ENCODE measurements around the gene NETO1. TPM values are rescaled to one million over a fixed set of nuclear protein-coding genes. Genes with fewer than 3 reads are reported as not detected.

The NETO1 gene
- total RNA-seq, 2 experiments from 2014 or later, result not detected

DNA sequence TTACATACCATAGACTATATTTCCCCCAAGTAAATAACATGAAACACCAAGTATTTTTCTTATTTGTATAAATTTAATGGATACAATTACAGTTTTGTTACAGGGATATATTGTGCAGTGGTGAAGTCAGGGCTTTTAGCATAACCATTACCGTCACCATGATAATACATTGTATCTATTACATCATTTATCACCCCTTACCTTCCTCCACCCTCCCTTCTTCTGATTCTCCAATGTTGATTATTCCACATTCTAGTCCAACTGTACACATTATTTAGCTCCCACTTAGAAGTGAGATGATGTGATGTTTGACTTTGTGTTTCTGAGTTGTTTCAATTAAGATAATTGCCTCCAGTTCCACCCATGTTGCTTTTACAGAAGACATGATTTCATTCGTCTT lies 35.2 kb upstream of the NETO1 start:
- no peak overlapping the region for H3K4me3 ChIP-seq (ENCODE audit: low read depth, low read length, poor library complexity, severe bottlenecking)
- TF ChIP-seq, protein P1, sequence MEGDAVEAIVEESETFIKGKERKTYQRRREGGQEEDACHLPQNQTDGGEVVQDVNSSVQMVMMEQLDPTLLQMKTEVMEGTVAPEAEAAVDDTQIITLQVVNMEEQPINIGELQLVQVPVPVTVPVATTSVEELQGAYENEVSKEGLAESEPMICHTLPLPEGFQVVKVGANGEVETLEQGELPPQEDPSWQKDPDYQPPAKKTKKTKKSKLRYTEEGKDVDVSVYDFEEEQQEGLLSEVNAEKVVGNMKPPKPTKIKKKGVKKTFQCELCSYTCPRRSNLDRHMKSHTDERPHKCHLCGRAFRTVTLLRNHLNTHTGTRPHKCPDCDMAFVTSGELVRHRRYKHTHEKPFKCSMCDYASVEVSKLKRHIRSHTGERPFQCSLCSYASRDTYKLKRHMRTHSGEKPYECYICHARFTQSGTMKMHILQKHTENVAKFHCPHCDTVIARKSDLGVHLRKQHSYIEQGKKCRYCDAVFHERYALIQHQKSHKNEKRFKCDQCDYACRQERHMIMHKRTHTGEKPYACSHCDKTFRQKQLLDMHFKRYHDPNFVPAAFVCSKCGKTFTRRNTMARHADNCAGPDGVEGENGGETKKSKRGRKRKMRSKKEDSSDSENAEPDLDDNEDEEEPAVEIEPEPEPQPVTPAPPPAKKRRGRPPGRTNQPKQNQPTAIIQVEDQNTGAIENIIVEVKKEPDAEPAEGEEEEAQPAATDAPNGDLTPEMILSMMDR (conservative IDR thresholded peaks at IDR 0.05; ENCODE audit: low read length), result no peak
- TF ChIP-seq EZH2phosphoT487 (IDR thresholded peaks at IDR 0.05; ENCODE audit: borderline replicate concordance, low read depth, low read length), result no peak
- no TSS peak for BruUV-seq (replicated peaks)
- no peaks in the 10 kb centered on the region for H3K9me3 ChIP-seq (ENCODE audit: low read length)
- ChIA-PET POLR2A (no interaction called here), CTCF (ENCODE audit: unreplicated experiment) (no interaction called here)
- no peaks in the 10 kb centered on the region for H3K79me2 ChIP-seq (ENCODE audit: insufficient read depth, low read depth, low read length)
- H3K4me1 ChIP-seq (ENCODE audit: insufficient read depth, low read length, poor library complexity, severe bottlenecking), result no peaks in the 10 kb centered on the region
- H4K20me1 ChIP-seq (ENCODE audit: insufficient read depth, low read length), result no peaks in the 10 kb centered on the region
- H2AFZ ChIP-seq (ENCODE audit: low read length), result no peak overlapping the region
- H3K27ac ChIP-seq (ENCODE audit: low read depth, low read length, poor library complexity, severe bottlenecking), result no peak overlapping the region
- H3K9me2 ChIP-seq (ENCODE audit: insufficient read depth, low read length), result no peaks in the 10 kb centered on the region
- intact Hi-C loops (cut with micrococcal nuclease; ENCODE audit: unreplicated experiment), result no loop called here
- DNase-seq (ENCODE audit: low spot score), result no peak
- H3K36me3 ChIP-seq (ENCODE audit: insufficient read depth, low read length), result no peaks in the 10 kb centered on the region
- H3K4me2 ChIP-seq (ENCODE audit: low read length), result no peak overlapping the region

DNA sequence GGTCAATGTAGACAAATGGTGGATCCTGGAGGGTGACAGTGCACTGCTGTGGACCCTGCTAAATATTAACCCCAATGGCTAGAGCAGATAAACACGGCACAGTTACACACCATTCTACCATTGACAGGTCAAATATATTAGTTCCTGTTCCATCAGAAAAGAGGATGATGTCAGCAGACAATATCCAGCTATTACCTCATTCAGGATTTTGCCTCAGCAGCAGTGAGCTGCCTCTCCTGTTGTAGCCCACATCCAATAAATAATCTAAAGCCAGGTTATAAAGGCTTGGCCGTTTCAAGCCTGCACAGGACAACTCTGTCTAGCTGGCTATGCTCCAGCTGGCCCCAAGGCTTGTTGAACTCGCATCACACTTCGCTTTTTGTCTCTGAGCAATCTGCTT lies 31.6 kb upstream of the NETO1 start:
- ChIA-PET CTCF (ENCODE audit: unreplicated experiment) (no interaction called here), POLR2A (no interaction called here)
- H3K9me2 ChIP-seq (ENCODE audit: insufficient read depth, low read length), result no peaks in the 10 kb centered on the region
- no peak for DNase-seq (ENCODE audit: low spot score)
- H3K4me2 ChIP-seq (ENCODE audit: low read length), result no peak overlapping the region
- no peaks in the 10 kb centered on the region for H3K36me3 ChIP-seq (ENCODE audit: insufficient read depth, low read length)
- no peak overlapping the region for H2AFZ ChIP-seq (ENCODE audit: low read length)
- no peaks in the 10 kb centered on the region for H3K79me2 ChIP-seq (ENCODE audit: insufficient read depth, low read depth, low read length)
- H3K27ac ChIP-seq (ENCODE audit: low read depth, low read length, poor library complexity, severe bottlenecking), result no peak overlapping the region
- intact Hi-C loops (cut with micrococcal nuclease; ENCODE audit: unreplicated experiment), result no loop called here
- H3K4me3 ChIP-seq (ENCODE audit: low read depth, low read length, poor library complexity, severe bottlenecking), result no peak overlapping the region
- no peak for TF ChIP-seq EZH2phosphoT487 (IDR thresholded peaks at IDR 0.05; ENCODE audit: borderline replicate concordance, low read depth, low read length)
- TF ChIP-seq, protein P1 (conservative IDR thresholded peaks at IDR 0.05; ENCODE audit: low read length), result no peak
- no peaks in the 10 kb centered on the region for H3K4me1 ChIP-seq (ENCODE audit: insufficient read depth, low read length, poor library complexity, severe bottlenecking)
- no peaks in the 10 kb centered on the region for H4K20me1 ChIP-seq (ENCODE audit: insufficient read depth, low read length)
- BruUV-seq (replicated peaks), result no TSS peak
- no peaks in the 10 kb centered on the region for H3K9me3 ChIP-seq (ENCODE audit: low read length)

DNA sequence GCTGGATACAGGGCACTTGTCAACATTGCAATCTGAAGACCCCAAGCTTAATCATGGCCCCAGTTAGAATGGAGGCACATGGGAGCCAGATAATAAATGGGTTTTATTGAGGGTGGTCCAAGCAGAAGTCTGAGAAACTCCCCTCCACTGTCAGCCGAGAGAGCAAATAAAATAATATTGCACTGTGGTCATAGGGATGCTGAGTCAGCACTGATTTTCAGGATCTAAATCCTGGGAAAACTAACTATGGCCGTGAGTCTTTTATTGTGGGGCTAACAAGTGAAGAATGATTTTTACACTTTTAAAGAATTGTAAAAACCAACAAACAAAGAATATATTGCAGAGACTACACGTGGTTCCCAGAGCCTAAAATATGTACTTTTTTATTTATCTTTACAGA lies 31.1 kb upstream of the NETO1 start:
- TF ChIP-seq, protein P1 (conservative IDR thresholded peaks at IDR 0.05; ENCODE audit: low read length), result no peak
- no peak for TF ChIP-seq EZH2phosphoT487 (IDR thresholded peaks at IDR 0.05; ENCODE audit: borderline replicate concordance, low read depth, low read length)
- no peaks in the 10 kb centered on the region for H4K20me1 ChIP-seq (ENCODE audit: insufficient read depth, low read length)
- H3K79me2 ChIP-seq (ENCODE audit: insufficient read depth, low read depth, low read length), result no peaks in the 10 kb centered on the region
- no peak overlapping the region for H2AFZ ChIP-seq (ENCODE audit: low read length)
- no peak for DNase-seq (ENCODE audit: low spot score)
- no peak overlapping the region for H3K4me2 ChIP-seq (ENCODE audit: low read length)
- intact Hi-C loops (cut with micrococcal nuclease; ENCODE audit: unreplicated experiment), result no loop called here
- no peak overlapping the region for H3K27ac ChIP-seq (ENCODE audit: low read depth, low read length, poor library complexity, severe bottlenecking)
- no peaks in the 10 kb centered on the region for H3K9me2 ChIP-seq (ENCODE audit: insufficient read depth, low read length)
- CTCF ChIA-PET (ENCODE audit: unreplicated experiment), result no interaction called here
- H3K9me3 ChIP-seq (ENCODE audit: low read length), result no peaks in the 10 kb centered on the region
- no peaks in the 10 kb centered on the region for H3K36me3 ChIP-seq (ENCODE audit: insufficient read depth, low read length)
- no peaks in the 10 kb centered on the region for H3K4me1 ChIP-seq (ENCODE audit: insufficient read depth, low read length, poor library complexity, severe bottlenecking)
- POLR2A ChIA-PET, result no interaction called here
- BruUV-seq (replicated peaks), result no TSS peak
- no peak overlapping the region for H3K4me3 ChIP-seq (ENCODE audit: low read depth, low read length, poor library complexity, severe bottlenecking)
